OCI-LY7 (cell line): Measurements from ENCODE around the gene SCN5A.

Experiments used
- EZH2phosphoT487 ChIP-seq: fragments of 200-600 bp; sonication (generic); IDR thresholded peaks from 2 replicates; pipeline ENCODE4 v1.6.1; 2018; ENCODE audit warnings: low read depth, borderline replicate concordance, mild to moderate bottlenecking, mixed run types, antibody characterized with exemption, low read length, moderate library complexity, mixed read lengths
- TF ChIP-seq, protein P1 (sequence below): fragments of 200-600 bp; sonication (generic); conservative IDR thresholded peaks from 2 replicates; pipeline ENCODE4 v1.5.1; 2014; ENCODE audit warnings: mild to moderate bottlenecking, antibody characterized with exemption, low read length, moderate library complexity, mixed read lengths

GRCh38 chr3:38645076-38645475 is 4.4 kb downstream of the SCN5A start:
- TF ChIP-seq EZH2phosphoT487 = no peak
- TF ChIP-seq, protein P1, sequence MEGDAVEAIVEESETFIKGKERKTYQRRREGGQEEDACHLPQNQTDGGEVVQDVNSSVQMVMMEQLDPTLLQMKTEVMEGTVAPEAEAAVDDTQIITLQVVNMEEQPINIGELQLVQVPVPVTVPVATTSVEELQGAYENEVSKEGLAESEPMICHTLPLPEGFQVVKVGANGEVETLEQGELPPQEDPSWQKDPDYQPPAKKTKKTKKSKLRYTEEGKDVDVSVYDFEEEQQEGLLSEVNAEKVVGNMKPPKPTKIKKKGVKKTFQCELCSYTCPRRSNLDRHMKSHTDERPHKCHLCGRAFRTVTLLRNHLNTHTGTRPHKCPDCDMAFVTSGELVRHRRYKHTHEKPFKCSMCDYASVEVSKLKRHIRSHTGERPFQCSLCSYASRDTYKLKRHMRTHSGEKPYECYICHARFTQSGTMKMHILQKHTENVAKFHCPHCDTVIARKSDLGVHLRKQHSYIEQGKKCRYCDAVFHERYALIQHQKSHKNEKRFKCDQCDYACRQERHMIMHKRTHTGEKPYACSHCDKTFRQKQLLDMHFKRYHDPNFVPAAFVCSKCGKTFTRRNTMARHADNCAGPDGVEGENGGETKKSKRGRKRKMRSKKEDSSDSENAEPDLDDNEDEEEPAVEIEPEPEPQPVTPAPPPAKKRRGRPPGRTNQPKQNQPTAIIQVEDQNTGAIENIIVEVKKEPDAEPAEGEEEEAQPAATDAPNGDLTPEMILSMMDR = no peak
